ENCODE data around the gene RYR1. TPM values are rescaled to one million over a fixed set of nuclear protein-coding genes. Genes with fewer than 3 reads are reported as not detected.
"Not testable (repeated sequence)": the region's sequence is repeated elsewhere in the genome, so short reads cannot be mapped to it uniquely, and the experiment has no call there.

The RYR1 gene
- total and polyA plus RNA-seq, 2 of the 8 experiments (the other 6 are each of a cell fraction or from before 2014, with no cell fraction given) = 5.8 to 11.8 TPM

DNA sequence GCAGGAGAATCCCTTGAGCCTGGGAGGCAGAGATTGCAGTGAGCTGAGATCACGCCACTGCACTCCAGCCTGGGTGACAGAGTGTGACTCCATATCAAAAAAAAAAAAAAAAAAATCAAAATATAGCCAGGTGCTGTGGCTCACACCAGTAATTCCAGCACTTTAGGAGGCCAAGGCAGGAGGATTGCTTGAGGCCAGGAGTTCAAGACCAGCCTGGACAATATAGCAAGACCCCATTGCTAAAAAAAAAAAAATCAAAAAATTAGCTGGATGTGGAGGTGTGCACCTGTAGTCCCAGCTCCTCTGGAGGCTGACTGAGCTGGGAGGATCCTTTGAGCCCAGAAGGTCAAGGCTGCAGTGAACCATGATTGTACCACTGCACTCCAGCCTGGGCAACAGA is 119.7 kb downstream of the RYR1 start:
- not testable (repeated sequence) for H2BK12ac ChIP-seq (ENCODE audit: low read depth, low read length); H3K56ac ChIP-seq (replicated peaks; ENCODE audit: insufficient read length, low read depth, low read length); H2BK120ac ChIP-seq (replicated peaks; ENCODE audit: low read depth, low read length); DNase-seq (ENCODE audit: low read depth in 1 of 2, low spot score in 2 of 2); H3K9me3 ChIP-seq (ENCODE audit: insufficient read depth in 2 of 2, low read depth in 1 of 2, low read length in 1 of 2); H2BK20ac ChIP-seq (ENCODE audit: low read length); H3K27me3 ChIP-seq (replicated peaks in 1 of 4; ENCODE audit: control insufficient read depth in 3 of 4, extremely low read depth in 1 of 4, insufficient read depth in 3 of 4, low read length in 3 of 4); H4K8ac ChIP-seq (ENCODE audit: extremely low read depth, insufficient read depth, low read length); H4K91ac ChIP-seq (replicated peaks; ENCODE audit: insufficient read length, low read length); H3K4me3 ChIP-seq (ENCODE audit: extremely low read depth in 1 of 4, insufficient read depth in 2 of 4, low read depth in 3 of 4, low read length in 4 of 4); H3K36me3 ChIP-seq (ENCODE audit: control insufficient read depth in 2 of 4, insufficient read depth in 4 of 4, low read length in 3 of 4); H3K23ac ChIP-seq (ENCODE audit: insufficient read length); FAIRE-seq; H2BK5ac ChIP-seq (ENCODE audit: low read depth, low read length); H2AK5ac ChIP-seq (ENCODE audit: low read depth, low read length); H3K27ac ChIP-seq (ENCODE audit: low read depth, low read length); H2BK15ac ChIP-seq (ENCODE audit: low read length); H3K4me1 ChIP-seq (replicated peaks in 1 of 4; ENCODE audit: control insufficient read depth in 3 of 4, insufficient read depth in 4 of 4, low read length in 3 of 4); H4K5ac ChIP-seq (ENCODE audit: insufficient read length, low read depth, low read length); H3K18ac ChIP-seq (ENCODE audit: extremely low read depth, low read length); H3K23me2 ChIP-seq (ENCODE audit: low read depth, low read length); H3K79me1 ChIP-seq (ENCODE audit: low read depth, low read length); H3K4ac ChIP-seq (replicated peaks; ENCODE audit: insufficient read length, low read depth, low read length); H4K20me1 ChIP-seq (replicated peaks in 1 of 2; ENCODE audit: control insufficient read depth in 1 of 2, insufficient read depth in 2 of 2, low read length in 2 of 2); H3K14ac ChIP-seq (ENCODE audit: insufficient read length); H3K79me2 ChIP-seq (ENCODE audit: control insufficient read depth in 1 of 2, insufficient read depth in 2 of 2, low read length in 2 of 2); H3K4me2 ChIP-seq (ENCODE audit: insufficient read depth in 1 of 2, low read depth in 2 of 2, low read length in 2 of 2); H3K9ac ChIP-seq (replicated peaks in 1 of 4; ENCODE audit: extremely low read depth in 1 of 4, low read depth in 3 of 4, low read length in 3 of 4); H2AFZ ChIP-seq (ENCODE audit: low read length)
- ChIA-PET CTCF (ENCODE audit: partially characterized antibody) (interaction anchor here (0.6 to 1.0 kb wide), 2 partner anchors 40 to 845 kb away, joined by 3 to 4 read pairs; no protein-coding TSS in a partner anchor), POLR2A (ENCODE audit: partially characterized antibody) (interaction anchor here (1.0 to 1.3 kb wide), 3 partner anchors 9 to 96 kb away, joined by 3 to 4 read pairs (median 3); partner anchors contain the start of gene EIF3K)
- WGBS, 2 experiments (ENCODE audit: extremely low coverage in 1 of 2, insufficient coverage in 1 of 2, insufficient read length in 1 of 2, insufficient replicate concordance in 2 of 2, low coverage in 1 of 2, low lambda C conversion rate in 2 of 2, missing lambda C conversion rate in 1 of 2) = 71% methylated on average over 1 of the region's 1 CpG; no CpG with 5 or more reads in 1 of the 2 experiments
